ENCODE data around the gene ENTHD1. TPM values are rescaled to one million over a fixed set of nuclear protein-coding genes. Genes with fewer than 3 reads are reported as not detected.

ENTHD1 gene
- total and polyA plus RNA-seq, 10 donors: 0.09 to 0.59 (median 0.14) TPM; not detected in 5

DNA sequence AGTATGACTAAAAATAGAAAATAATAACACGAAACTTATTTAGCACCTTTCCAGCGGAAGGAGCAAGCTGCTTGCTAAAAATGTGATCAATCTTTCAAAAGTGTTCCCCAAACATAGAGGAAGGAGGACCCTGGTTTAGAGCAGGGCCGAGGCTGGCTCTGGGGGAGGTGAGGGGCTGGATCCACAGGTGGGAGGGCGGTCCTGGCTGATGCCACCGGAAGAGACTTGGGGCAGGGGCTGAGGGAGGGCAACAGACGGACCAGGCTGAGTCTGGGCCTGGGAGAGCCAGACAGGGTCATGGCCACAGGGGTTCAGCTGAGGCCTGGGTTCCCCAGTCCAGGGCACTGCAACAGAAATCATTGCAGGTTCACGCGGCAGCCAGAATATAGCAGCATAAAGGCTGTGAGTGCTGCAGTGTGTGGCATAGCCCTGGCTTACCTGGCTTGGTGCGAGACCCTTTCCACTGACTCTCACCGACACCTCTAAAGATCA lies 179.7 kb downstream of the ENTHD1 start:
- Histone ChIP-seq H3K27me3 (replicated peaks in 1 of 7) (peaks cover 0 to 36% (median 0%) of the 10 kb centered on the region in 7 donors), H3K4me3 (no peak overlapping the region), H3K27ac (no peak overlapping the region), H3K4me1 (peaks cover 0 to 10% (median 0%) of the 10 kb centered on the region in 6 donors), H3K36me3 (no peaks in the 10 kb centered on the region), H3K9me3 (no peaks in the 10 kb centered on the region)
- peak; percentile 54 for DNase-seq
- intact Hi-C loops (cut with DNase I; ENCODE audit: low total_unique reads): no loop called here
- WGBS, 5 donors: 74 to 84% (median 81%) methylated on average over 8 to 10 of the region's 10 CpGs
- TF ChIP-seq, protein P1, sequence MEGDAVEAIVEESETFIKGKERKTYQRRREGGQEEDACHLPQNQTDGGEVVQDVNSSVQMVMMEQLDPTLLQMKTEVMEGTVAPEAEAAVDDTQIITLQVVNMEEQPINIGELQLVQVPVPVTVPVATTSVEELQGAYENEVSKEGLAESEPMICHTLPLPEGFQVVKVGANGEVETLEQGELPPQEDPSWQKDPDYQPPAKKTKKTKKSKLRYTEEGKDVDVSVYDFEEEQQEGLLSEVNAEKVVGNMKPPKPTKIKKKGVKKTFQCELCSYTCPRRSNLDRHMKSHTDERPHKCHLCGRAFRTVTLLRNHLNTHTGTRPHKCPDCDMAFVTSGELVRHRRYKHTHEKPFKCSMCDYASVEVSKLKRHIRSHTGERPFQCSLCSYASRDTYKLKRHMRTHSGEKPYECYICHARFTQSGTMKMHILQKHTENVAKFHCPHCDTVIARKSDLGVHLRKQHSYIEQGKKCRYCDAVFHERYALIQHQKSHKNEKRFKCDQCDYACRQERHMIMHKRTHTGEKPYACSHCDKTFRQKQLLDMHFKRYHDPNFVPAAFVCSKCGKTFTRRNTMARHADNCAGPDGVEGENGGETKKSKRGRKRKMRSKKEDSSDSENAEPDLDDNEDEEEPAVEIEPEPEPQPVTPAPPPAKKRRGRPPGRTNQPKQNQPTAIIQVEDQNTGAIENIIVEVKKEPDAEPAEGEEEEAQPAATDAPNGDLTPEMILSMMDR (IDR thresholded peaks at IDR 0.05 in 8 of 11, conservative IDR thresholded peaks at IDR 0.05 in 3 of 11): no peak
- no peak for TF ChIP-seq POLR2AphosphoS5 (IDR thresholded peaks at IDR 0.05)
- no peak for TF ChIP-seq POLR2A (IDR thresholded peaks at IDR 0.05)

DNA sequence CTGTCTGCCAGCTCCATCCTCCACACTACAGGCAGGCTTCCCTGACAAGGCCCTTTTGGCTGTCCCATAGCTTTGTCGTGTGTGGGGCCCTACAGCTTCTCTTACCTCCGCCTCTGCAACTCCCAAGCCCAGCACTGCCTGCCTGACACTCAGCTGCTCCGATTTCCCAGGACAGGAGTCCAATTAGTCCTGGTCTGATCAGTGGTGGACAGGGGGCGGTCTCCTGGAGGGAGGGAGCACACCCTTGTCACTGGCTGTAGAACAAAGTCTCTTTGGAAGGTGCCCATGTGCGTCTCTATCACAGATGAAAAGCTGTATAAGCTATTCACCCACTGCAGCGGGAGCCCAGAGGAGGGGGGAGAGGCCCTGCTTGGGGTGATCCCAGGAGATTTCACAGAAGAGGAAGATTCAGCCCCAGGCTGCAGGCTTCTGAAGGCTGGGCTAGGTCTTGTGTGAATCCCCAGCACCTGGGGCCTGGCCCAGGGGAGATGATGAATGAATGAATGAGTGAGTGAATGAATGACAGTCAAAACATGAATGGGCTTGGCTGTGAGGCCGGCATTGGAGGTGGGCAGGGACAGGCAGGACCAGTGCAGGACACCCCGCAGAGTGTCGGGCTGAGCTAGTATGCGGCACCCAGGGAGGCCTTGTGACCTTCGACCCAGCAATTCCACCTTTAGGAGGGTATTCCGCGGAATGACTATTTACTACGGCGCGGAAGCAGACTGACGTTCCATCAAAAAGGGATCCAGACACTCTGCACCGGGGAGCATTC lies 180.6 kb downstream of the ENTHD1 start:
- H3K4me3 ChIP-seq: no peak overlapping the region
- H3K9me3 ChIP-seq: no peaks in the 10 kb centered on the region
- H3K36me3 ChIP-seq: no peaks in the 10 kb centered on the region
- intact Hi-C loops (cut with DNase I; ENCODE audit: low total_unique reads): no loop called here
- H3K27ac ChIP-seq: no peak overlapping the region
- peaks cover 0 to 10% (median 0%) of the 10 kb centered on the region in 6 donors for H3K4me1 ChIP-seq
- TF ChIP-seq POLR2AphosphoS5 (IDR thresholded peaks at IDR 0.05) (no peak), POLR2A (IDR thresholded peaks at IDR 0.05) (no peak)
- TF ChIP-seq, protein P1 (IDR thresholded peaks at IDR 0.05 in 8 of 11, conservative IDR thresholded peaks at IDR 0.05 in 3 of 11): no peak
- H3K27me3 ChIP-seq (replicated peaks in 1 of 7): peaks cover 0 to 42% (median 0%) of the 10 kb centered on the region in 7 donors
- WGBS, 5 donors: 72 to 86% (median 78%) methylated on average over 18 of the region's 18 CpGs
- DNase-seq: peak; percentile 63

DNA sequence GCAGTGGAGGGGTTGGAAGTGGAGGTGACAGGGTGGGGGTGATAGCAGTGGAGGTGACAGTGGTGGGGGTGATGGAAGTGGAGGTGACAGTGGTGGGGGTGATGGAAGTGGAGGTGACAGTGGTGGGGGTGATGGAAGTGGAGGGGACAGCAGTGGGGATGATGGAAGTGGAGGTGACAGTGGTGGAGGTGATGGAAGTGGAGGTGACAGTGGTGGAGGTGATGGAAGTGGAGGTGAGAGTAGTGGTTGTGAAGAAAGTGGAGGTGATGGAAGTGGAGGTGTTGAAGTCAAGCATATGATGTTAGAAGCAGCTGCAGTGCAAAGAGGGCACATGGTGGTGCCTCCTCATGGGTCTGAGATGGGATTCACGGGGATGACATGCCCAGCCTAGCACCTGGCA lies 181.5 kb downstream of the ENTHD1 start:
- intact Hi-C loops (cut with DNase I; ENCODE audit: low total_unique reads): no loop called here
- WGBS, 5 donors: 82 to 100% (median 92%) methylated on average over 1 of the region's 1 CpG
- TF ChIP-seq, protein P1 (IDR thresholded peaks at IDR 0.05 in 8 of 11, conservative IDR thresholded peaks at IDR 0.05 in 3 of 11): no peak
- TF ChIP-seq POLR2AphosphoS5 (IDR thresholded peaks at IDR 0.05) (no peak), POLR2A (IDR thresholded peaks at IDR 0.05) (no peak)
- Histone ChIP-seq H3K36me3 (no peaks in the 10 kb centered on the region), H3K4me3 (no peak overlapping the region), H3K27me3 (replicated peaks in 1 of 7) (peaks cover 0 to 42% (median 0%) of the 10 kb centered on the region in 7 donors), H3K9me3 (no peaks in the 10 kb centered on the region), H3K27ac (no peak overlapping the region), H3K4me1 (peaks cover 0 to 10% (median 0%) of the 10 kb centered on the region in 6 donors)
- DNase-seq: no peak
